ENCODE measurements around the gene TMEM139.

DNA sequence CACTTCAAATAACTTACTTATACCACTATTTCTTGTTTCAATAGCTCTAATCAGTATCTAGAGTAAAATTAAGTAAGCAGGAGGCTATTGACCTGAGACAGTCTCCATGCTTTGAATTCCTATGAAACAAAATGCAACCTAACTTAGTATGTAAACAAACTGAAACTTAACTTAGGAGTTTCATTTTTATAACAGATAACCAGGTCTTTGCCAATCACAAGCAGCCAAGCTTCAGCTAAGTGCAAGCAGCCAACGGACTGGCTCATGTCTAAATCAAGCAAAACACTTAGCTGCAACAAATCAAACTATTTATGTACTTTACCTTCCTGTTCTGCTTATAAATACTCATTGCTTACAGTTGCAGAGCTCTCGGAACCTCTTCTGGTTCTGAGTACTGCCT is 25.9 kb upstream of the TMEM139 start:
- TF ChIP-seq POLR2A (IDR thresholded peaks at IDR 0.05), result no peak
- TF ChIP-seq, protein P1, sequence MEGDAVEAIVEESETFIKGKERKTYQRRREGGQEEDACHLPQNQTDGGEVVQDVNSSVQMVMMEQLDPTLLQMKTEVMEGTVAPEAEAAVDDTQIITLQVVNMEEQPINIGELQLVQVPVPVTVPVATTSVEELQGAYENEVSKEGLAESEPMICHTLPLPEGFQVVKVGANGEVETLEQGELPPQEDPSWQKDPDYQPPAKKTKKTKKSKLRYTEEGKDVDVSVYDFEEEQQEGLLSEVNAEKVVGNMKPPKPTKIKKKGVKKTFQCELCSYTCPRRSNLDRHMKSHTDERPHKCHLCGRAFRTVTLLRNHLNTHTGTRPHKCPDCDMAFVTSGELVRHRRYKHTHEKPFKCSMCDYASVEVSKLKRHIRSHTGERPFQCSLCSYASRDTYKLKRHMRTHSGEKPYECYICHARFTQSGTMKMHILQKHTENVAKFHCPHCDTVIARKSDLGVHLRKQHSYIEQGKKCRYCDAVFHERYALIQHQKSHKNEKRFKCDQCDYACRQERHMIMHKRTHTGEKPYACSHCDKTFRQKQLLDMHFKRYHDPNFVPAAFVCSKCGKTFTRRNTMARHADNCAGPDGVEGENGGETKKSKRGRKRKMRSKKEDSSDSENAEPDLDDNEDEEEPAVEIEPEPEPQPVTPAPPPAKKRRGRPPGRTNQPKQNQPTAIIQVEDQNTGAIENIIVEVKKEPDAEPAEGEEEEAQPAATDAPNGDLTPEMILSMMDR (IDR thresholded peaks at IDR 0.05), result no peak
- no peak for TF ChIP-seq POLR2AphosphoS5 (IDR thresholded peaks at IDR 0.05)

Measured in transverse colon (tissue), 4 donors.